Measurements from ENCODE around the gene DPYSL5. TPM values are rescaled to one million over a fixed set of nuclear protein-coding genes. Genes with fewer than 3 reads are reported as not detected.

DPYSL5 gene
- total RNA-seq, 2 donors from 2014 or later = 0.24 to 0.35 TPM

DNA sequence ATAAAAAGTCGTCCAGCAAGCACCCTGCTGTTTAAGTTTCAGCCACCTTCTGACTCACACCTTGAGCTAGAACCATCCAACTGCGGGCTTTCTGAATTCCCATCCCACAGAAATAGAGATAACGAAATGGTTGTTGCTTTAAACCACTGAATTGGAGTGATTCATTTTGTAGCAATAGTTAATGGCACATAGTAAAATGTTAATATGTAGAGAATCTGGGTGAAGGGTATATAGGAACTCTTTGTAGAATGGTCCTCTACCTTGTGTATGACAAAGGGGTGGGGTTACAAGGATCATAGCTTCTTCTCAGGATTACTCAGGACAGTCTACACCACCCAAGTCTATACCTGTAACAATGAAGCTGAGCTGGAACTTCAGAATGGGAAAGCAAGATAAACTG is 120.1 kb downstream of the DPYSL5 start:
- TF ChIP-seq, protein P1, sequence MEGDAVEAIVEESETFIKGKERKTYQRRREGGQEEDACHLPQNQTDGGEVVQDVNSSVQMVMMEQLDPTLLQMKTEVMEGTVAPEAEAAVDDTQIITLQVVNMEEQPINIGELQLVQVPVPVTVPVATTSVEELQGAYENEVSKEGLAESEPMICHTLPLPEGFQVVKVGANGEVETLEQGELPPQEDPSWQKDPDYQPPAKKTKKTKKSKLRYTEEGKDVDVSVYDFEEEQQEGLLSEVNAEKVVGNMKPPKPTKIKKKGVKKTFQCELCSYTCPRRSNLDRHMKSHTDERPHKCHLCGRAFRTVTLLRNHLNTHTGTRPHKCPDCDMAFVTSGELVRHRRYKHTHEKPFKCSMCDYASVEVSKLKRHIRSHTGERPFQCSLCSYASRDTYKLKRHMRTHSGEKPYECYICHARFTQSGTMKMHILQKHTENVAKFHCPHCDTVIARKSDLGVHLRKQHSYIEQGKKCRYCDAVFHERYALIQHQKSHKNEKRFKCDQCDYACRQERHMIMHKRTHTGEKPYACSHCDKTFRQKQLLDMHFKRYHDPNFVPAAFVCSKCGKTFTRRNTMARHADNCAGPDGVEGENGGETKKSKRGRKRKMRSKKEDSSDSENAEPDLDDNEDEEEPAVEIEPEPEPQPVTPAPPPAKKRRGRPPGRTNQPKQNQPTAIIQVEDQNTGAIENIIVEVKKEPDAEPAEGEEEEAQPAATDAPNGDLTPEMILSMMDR (IDR thresholded peaks at IDR 0.05) = no peak
- Histone ChIP-seq H3K9me3 (no peaks in the 10 kb centered on the region), H3K4me3 (no peak overlapping the region), H3K36me3 (no peaks in the 10 kb centered on the region), H3K4me1 (no peaks in the 10 kb centered on the region), H3K9ac (ENCODE audit: low read depth in 2 of 2, low read length in 2 of 2) (no peak overlapping the region), H3K27me3 (no peaks in the 10 kb centered on the region), H3K27ac (peak overlapping the region; percentile 73)
- DNase-seq = peak; percentile 39
- intact Hi-C loops (cut with DNase I) = loop anchor here (10.0 kb wide), 1 partner anchor 317 kb away; the partner anchor contains the start of gene TRIM54

DNA sequence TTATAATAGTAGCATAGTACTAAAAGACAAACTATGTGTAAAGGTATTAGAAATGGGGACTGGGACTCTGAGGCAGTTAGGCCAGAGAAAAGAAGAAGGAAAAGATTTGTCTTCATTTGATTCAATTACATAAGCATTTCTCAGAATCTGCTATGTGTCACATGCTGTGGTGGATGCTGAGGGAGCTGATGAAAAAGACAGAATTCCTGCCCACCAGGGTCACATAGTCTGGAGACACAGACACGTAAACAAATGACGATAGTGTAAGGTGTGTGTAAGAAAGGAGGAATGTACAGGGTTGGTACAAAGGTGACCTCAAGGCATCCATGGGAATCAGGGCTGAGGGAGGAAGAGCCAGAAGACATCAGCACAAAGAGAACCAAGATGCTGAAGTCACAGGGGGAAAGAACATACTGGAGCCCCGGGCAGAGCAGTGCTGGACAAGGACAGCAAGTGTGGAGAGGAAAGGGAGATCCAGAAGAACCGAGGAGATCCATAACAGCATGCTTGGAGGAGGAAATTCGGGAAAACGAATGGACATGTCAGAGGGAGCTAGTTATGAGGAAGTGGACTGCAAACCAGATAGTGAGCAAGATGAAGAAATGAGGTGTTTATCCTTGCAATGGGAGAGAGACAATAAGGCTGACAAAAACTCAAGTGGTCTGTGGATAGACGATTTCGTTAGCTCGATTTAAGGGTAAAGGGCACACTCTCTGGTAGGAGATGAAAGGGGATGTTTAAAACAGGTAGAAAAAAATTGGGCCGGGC is 121.3 kb downstream of the DPYSL5 start:
- Histone ChIP-seq H3K36me3 (no peaks in the 10 kb centered on the region), H3K9me3 (no peaks in the 10 kb centered on the region), H3K9ac (ENCODE audit: low read depth in 2 of 2, low read length in 2 of 2) (peak overlapping the region in 1 of 2 donors; percentile 51), H3K4me3 (no peak overlapping the region), H3K27me3 (no peaks in the 10 kb centered on the region), H3K4me1 (no peaks in the 10 kb centered on the region), H3K27ac (peak overlapping the region; percentile 73)
- intact Hi-C loops (cut with DNase I) = loop anchor here (10.0 kb wide), 1 partner anchor 316 kb away; the partner anchor contains the start of gene TRIM54
- no peak for DNase-seq
- TF ChIP-seq, protein P1 (IDR thresholded peaks at IDR 0.05) = no peak

DNA sequence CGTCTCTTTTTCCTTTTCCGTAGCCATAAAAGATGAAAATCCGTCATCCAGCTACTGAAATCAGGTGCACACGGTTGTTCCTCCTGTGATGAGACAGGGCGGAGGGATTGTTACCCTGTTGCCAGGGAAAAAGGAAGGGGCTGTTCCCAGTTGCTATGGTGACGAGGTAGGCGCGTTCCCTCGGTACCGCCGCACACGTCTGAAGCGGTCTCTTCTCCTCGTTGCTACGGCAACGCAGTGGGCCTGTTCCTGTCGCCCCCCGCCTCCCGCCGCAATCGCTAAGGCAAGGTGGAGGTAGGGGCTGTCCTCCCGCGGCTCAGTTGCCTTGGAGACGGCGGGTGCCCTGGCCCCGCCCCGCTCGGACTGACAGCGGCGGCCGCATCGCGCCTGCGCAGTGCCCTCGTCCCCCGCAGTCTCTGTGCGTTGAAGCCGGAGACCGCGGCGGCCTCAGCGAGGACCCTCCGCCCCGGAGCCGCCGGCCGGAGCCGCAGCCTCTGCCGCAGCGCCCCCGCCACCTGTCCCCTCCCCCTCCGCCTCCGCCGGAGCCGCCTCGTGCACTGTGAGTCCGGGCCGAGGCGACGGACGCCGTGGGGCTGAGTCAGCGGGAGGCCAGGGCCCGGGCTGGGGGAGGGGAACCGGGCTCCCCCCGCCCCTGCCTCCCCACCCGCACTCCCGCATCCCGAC is 122.5 kb downstream of the DPYSL5 start, which contains the start of gene MAPRE3:
Gene MAPRE3, plus strand, starts transcription at position 394 of the 684 bp plus-strand sequence. CDS start 51,582 bp downstream, outside the sequence.
- H3K9me3 ChIP-seq = no peaks in the 10 kb centered on the region
- H3K4me3 ChIP-seq = peak within 1 kb of the TSS; percentile 73
- peak; percentile 85 for DNase-seq
- TF ChIP-seq, protein P1 (IDR thresholded peaks at IDR 0.05) = no peak
- peak within 1 kb of the TSS; percentile 48 to 67 for H3K9ac ChIP-seq (ENCODE audit: low read depth in 2 of 2, low read length in 2 of 2)
- H3K4me1 ChIP-seq = no peaks in the 10 kb centered on the region
- peak within 1 kb of the TSS; percentile 40 for H3K27ac ChIP-seq
- intact Hi-C loops (cut with DNase I) = no loop called here
- H3K36me3 ChIP-seq = no peaks in the 10 kb centered on the region
- H3K27me3 ChIP-seq = no peaks in the 10 kb centered on the region

DNA sequence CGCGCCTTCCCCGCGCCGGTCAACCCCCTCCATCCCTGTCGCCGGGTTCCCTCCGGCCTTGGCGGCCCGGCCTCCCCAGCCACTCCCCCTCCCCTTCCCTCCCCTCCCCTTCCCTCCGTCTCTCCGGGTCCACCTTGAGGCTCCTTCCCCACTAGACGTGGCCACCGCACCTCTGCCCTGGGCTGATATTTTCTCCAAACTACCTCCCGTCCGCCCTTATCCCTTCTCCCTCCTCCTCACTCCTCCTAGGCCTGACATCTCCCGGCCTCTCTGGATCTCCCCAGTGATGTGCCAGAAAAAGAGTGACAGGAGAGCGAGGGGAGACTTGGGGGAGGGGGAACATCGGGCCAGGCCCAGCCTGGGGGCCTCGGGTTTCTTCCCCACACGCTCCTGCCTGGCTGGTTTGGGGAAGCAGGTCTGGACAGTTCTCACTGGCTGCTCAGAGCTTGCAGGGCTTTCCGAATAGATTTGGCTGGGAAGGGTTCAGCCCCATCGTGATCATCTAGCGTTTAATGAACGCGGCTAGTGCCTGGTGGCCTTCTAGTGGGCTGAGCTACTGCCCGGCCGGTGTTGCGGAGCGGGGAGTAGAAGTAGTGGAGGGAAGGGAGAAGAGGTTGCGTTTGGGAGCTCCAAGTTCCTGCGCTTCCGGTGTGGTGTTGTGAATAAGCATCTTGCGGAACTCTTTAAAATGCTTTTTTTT is 123.1 kb downstream of the DPYSL5 start:
- no peak for DNase-seq
- Histone ChIP-seq H3K4me3 (peak overlapping the region; percentile 73), H3K9me3 (no peaks in the 10 kb centered on the region), H3K27ac (peak overlapping the region; percentile 40), H3K4me1 (no peaks in the 10 kb centered on the region), H3K36me3 (no peaks in the 10 kb centered on the region), H3K27me3 (no peaks in the 10 kb centered on the region), H3K9ac (ENCODE audit: low read depth in 2 of 2, low read length in 2 of 2) (peak overlapping the region; percentile 48 to 66)
- intact Hi-C loops (cut with DNase I) = no loop called here
- TF ChIP-seq, protein P1 (IDR thresholded peaks at IDR 0.05) = no peak

Measured in colonic mucosa (tissue), 4 donors.